Measurements from ENCODE around the gene CREB5.

DNA sequence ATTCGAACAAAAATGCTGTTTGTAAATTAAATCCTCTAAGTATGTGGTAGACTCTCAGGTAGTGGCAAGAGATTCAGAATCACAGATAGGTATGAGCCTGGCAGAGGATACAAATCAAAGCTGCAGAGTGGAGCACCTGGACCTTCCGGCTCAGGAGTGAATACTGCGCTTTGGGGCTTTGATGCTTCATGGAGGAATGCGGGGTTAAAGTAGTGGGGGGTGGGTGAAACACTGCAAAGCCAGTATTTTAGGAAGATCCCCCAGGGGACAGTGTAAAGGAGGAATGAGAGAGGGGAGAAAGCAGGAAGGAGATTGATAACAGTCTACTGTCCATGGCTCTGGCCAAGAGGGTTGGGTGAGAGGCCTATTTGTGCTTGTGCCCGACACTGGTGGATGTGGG is 43.2 kb downstream of the CREB5 start:
- TF ChIP-seq, protein P1, sequence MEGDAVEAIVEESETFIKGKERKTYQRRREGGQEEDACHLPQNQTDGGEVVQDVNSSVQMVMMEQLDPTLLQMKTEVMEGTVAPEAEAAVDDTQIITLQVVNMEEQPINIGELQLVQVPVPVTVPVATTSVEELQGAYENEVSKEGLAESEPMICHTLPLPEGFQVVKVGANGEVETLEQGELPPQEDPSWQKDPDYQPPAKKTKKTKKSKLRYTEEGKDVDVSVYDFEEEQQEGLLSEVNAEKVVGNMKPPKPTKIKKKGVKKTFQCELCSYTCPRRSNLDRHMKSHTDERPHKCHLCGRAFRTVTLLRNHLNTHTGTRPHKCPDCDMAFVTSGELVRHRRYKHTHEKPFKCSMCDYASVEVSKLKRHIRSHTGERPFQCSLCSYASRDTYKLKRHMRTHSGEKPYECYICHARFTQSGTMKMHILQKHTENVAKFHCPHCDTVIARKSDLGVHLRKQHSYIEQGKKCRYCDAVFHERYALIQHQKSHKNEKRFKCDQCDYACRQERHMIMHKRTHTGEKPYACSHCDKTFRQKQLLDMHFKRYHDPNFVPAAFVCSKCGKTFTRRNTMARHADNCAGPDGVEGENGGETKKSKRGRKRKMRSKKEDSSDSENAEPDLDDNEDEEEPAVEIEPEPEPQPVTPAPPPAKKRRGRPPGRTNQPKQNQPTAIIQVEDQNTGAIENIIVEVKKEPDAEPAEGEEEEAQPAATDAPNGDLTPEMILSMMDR (conservative IDR thresholded peaks at IDR 0.05; ENCODE audit: low read length), result no peak
- TF ChIP-seq EZH2phosphoT487 (IDR thresholded peaks at IDR 0.05; ENCODE audit: borderline replicate concordance), result no peak

Data from Loucy (cell line).